Small intestine (tissue), 7 donors: ENCODE measurements around the gene AUTS2. TPM values are rescaled to one million over a fixed set of nuclear protein-coding genes. Genes with fewer than 3 reads are reported as not detected.

Source experiments
- DNase-seq, 2 donors: peaks; one replicate each; pipeline versions ENCODE4 v3.0.0 to v3.0.0-alpha.2; 2013
- FAIRE-seq: peaks from 2 replicates; lab custom pipeline; 2012; peaks lifted over from hg19 to GRCh38; lab: Jason Lieb, UNC
- H3K27ac ChIP-seq, 3 donors: one replicate each; pipeline ENCODE4 v1.5.1; 2013; ENCODE audit warnings: low read length in 2 of 3, mild to moderate bottlenecking in 2 of 3, control low read depth in 1 of 3, inconsistent platforms in 1 of 3, low read depth in 1 of 3, moderate library complexity in 1 of 3
- H3K27me3 ChIP-seq, 3 donors: one replicate each; pipeline ENCODE4 v1.6.1; 2013; ENCODE audit warnings: low read length in 3 of 3, inconsistent platforms in 1 of 3; ENCODE audit not compliant: control insufficient read depth in 3 of 3, insufficient read depth in 3 of 3
- H3K36me3 ChIP-seq, 3 donors: one replicate each; pipeline ENCODE4 v1.6.1; 2013; ENCODE audit warnings: low read length in 3 of 3, inconsistent platforms in 1 of 3, low read depth in 1 of 3, mild to moderate bottlenecking in 1 of 3, moderate library complexity in 1 of 3; ENCODE audit not compliant: control insufficient read depth in 3 of 3, insufficient read depth in 2 of 3
- H3K4me1 ChIP-seq, 3 donors: one replicate each; pipeline ENCODE4 v1.6.1; 2013; ENCODE audit warnings: low read length in 2 of 3, inconsistent platforms in 1 of 3, low read depth in 1 of 3, mild to moderate bottlenecking in 1 of 3, moderate library complexity in 1 of 3; ENCODE audit not compliant: control insufficient read depth in 3 of 3, insufficient read depth in 2 of 3
- H3K4me3 ChIP-seq, 3 donors: one replicate each; pipeline ENCODE4 v1.5.1; 2013; ENCODE audit warnings: low read length in 3 of 3, control low read depth in 1 of 3, inconsistent platforms in 1 of 3, low read depth in 1 of 3, mild to moderate bottlenecking in 1 of 3, moderate library complexity in 1 of 3
- H3K9me3 ChIP-seq, 2 donors: one replicate each; pipeline ENCODE4 v1.6.1; 2013; ENCODE audit warnings: low read depth in 1 of 2, low read length in 1 of 2; ENCODE audit not compliant: control insufficient read depth in 2 of 2, insufficient read depth in 1 of 2
- WGBS, 3 donors: extraction: QIAGEN DNeasy Blood & Tissue Kit; methylation state at CpG; one replicate each; pipeline ENCODE4 v1.1.7; 2013; 5-methylcytosine and 5-hydroxymethylcytosine counted together
- polyA plus RNA-seq, 4 donors: library from polyadenylated mRNA; stranded (reverse) in 3 of 4; unstranded in 1 of 4; fragments of 200-250 nt in 3 of 4; fragments of 120-200 nt in 1 of 4; gene quantifications; one replicate each; pipeline versions ENCODE4 v1.2.1 to v1.2.3, GENCODE V29; 2013
- donor health status: healthy with polysubstance abuse.
- donor health status: control.
- donor health status: control.
- donor health status: Bipolar disorder and iron deficiency.
- donor health status: healthy.

Gene AUTS2
- polyA plus RNA-seq, 4 donors = 4.9 to 43.5 (median 13.6) TPM

GRCh38 chr7:69703099-69703498 is 104.8 kb downstream of the AUTS2 start:
- Histone ChIP-seq H3K36me3 (no peaks in the 10 kb centered on the region), H3K27me3 (no peaks in the 10 kb centered on the region), H3K27ac (no peak overlapping the region), H3K4me3 (no peak overlapping the region), H3K4me1 (peaks cover 0 to 3% (median 0%) of the 10 kb centered on the region in 3 donors), H3K9me3 (no peaks in the 10 kb centered on the region)
- peak in 1 of 2 donors; percentile 24 for DNase-seq
- WGBS, 3 donors = 7 to 22% (median 19%) methylated on average over 2 of the region's 2 CpGs
- no peak for FAIRE-seq

- Histone ChIP-seq H3K4me3 (no peak overlapping the region), H3K36me3 (no peaks in the 10 kb centered on the region), H3K9me3 (no peaks in the 10 kb centered on the region), H3K4me1 (peaks cover 0 to 3% (median 0%) of the 10 kb centered on the region in 3 donors), H3K27me3 (no peaks in the 10 kb centered on the region), H3K27ac (no peak overlapping the region)
- no peak for DNase-seq
- WGBS, 3 donors = 87 to 98% (median 91%) methylated on average over 2 of the region's 2 CpGs
- no peak for FAIRE-seq
Measured at GRCh38 chr7:69706070-69706469, 107.8 kb downstream of the AUTS2 start.

GRCh38 chr7:69708857-69709256 is 110.6 kb downstream of the AUTS2 start:
- Histone ChIP-seq H3K27ac (no peak overlapping the region), H3K4me3 (no peak overlapping the region), H3K4me1 (no peaks in the 10 kb centered on the region), H3K27me3 (no peaks in the 10 kb centered on the region), H3K36me3 (no peaks in the 10 kb centered on the region), H3K9me3 (no peaks in the 10 kb centered on the region)
- DNase-seq = no peak
- no peak for FAIRE-seq
- 35 to 57% (median 56%) methylated on average over 2 of the region's 2 CpGs for WGBS, 3 donors

- Histone ChIP-seq H3K27me3 (no peaks in the 10 kb centered on the region), H3K4me3 (no peak overlapping the region), H3K36me3 (no peaks in the 10 kb centered on the region), H3K9me3 (no peaks in the 10 kb centered on the region), H3K27ac (no peak overlapping the region), H3K4me1 (no peaks in the 10 kb centered on the region)
- FAIRE-seq (no peak), DNase-seq (no peak)
- WGBS, 3 donors = 87 to 92% (median 88%) methylated on average over 5 of the region's 5 CpGs
Measured at GRCh38 chr7:69710768-69711438, 112.6 kb downstream of the AUTS2 start.

GRCh38 chr7:69714886-69715576 is 116.8 kb downstream of the AUTS2 start:
- H3K27ac ChIP-seq = no peak overlapping the region
- H3K27me3 ChIP-seq = no peaks in the 10 kb centered on the region
- FAIRE-seq (no peak), DNase-seq (no peak)
- H3K9me3 ChIP-seq = no peaks in the 10 kb centered on the region
- H3K4me1 ChIP-seq = peaks cover 0 to 3% (median 0%) of the 10 kb centered on the region in 3 donors
- 54 to 74% (median 67%) methylated on average over 2 of the region's 2 CpGs for WGBS, 3 donors
- H3K36me3 ChIP-seq = no peaks in the 10 kb centered on the region
- H3K4me3 ChIP-seq = no peak overlapping the region

GRCh38 chr7:69717221-69717620 is 118.9 kb downstream of the AUTS2 start:
- FAIRE-seq = no peak
- WGBS, 3 donors = 19 to 40% (median 35%) methylated on average over 2 of the region's 2 CpGs
- H3K27ac ChIP-seq = no peak overlapping the region

GRCh38 chr7:69719717-69720116 is 121.4 kb downstream of the AUTS2 start:
- no peak for FAIRE-seq
- H3K4me3 ChIP-seq = no peak overlapping the region

More at GRCh38 chr7:69717221-69717620, 118.9 kb downstream of the AUTS2 start:
- H3K4me3 ChIP-seq = no peak overlapping the region
- H3K9me3 ChIP-seq = no peaks in the 10 kb centered on the region
- DNase-seq = no peak
- peaks cover 0 to 3% (median 0%) of the 10 kb centered on the region in 3 donors for H3K4me1 ChIP-seq
- no peaks in the 10 kb centered on the region for H3K36me3 ChIP-seq
- no peaks in the 10 kb centered on the region for H3K27me3 ChIP-seq

GRCh38 chr7:69722843-69723242 is 124.6 kb downstream of the AUTS2 start:
- Histone ChIP-seq H3K36me3 (no peaks in the 10 kb centered on the region), H3K9me3 (no peaks in the 10 kb centered on the region), H3K4me1 (no peaks in the 10 kb centered on the region), H3K27me3 (no peaks in the 10 kb centered on the region), H3K27ac (no peak overlapping the region), H3K4me3 (no peak overlapping the region)
- 81 to 89% (median 86%) methylated on average over 4 of the region's 4 CpGs for WGBS, 3 donors
- FAIRE-seq = no peak
- DNase-seq = no peak

More at GRCh38 chr7:69719717-69720116, 121.4 kb downstream of the AUTS2 start:
- no peak for DNase-seq
- Histone ChIP-seq H3K27me3 (no peaks in the 10 kb centered on the region), H3K4me1 (peaks cover 0 to 3% (median 0%) of the 10 kb centered on the region in 3 donors), H3K27ac (no peak overlapping the region), H3K9me3 (no peaks in the 10 kb centered on the region), H3K36me3 (no peaks in the 10 kb centered on the region)
